Calu3 (cell line): ENCODE data around the gene APMAP. TPM values are rescaled to one million over a fixed set of nuclear protein-coding genes. Genes with fewer than 3 reads are reported as not detected.

ENCODE experiments used
- BruUV-seq: library from RNA; stranded (reverse); fragments of 400-500 nt; replicated peaks from 2 replicates; lab custom pipeline; 2021; lab: Mats Ljungman, UMichigan
- CTCF ChIA-PET: fragments of 300-600 bp; sonication (Branson Sonifier 250); formaldehyde crosslinking; loops from one replicate; lab custom pipeline; 2022; ENCODE audit warnings: antibody characterized with exemption; lab: Charles Lee
- DNase-seq: peaks from one replicate; pipeline ENCODE4 v3.0.0; 2022
- H3K27ac Mint-ChIP-seq: one replicate; pipeline ENCODE4 v1.8.0; 2022; ENCODE audit warnings: mixed read lengths; ENCODE audit not compliant: unreplicated experiment
- H3K27me3 Mint-ChIP-seq: one replicate; pipeline ENCODE4 v1.8.0; 2022; ENCODE audit warnings: mixed read lengths; ENCODE audit not compliant: unreplicated experiment
- H3K36me3 Mint-ChIP-seq: one replicate; pipeline ENCODE4 v1.8.0; 2022; ENCODE audit warnings: mild to moderate bottlenecking, moderate library complexity, mixed read lengths; ENCODE audit not compliant: insufficient read depth, unreplicated experiment
- H3K4me1 Mint-ChIP-seq: one replicate; pipeline ENCODE4 v1.8.0; 2022; ENCODE audit warnings: mild to moderate bottlenecking, low read depth, mixed read lengths; ENCODE audit not compliant: unreplicated experiment
- H3K4me3 Mint-ChIP-seq: one replicate; pipeline ENCODE4 v1.8.0; 2022; ENCODE audit warnings: mild to moderate bottlenecking, low read depth, moderate library complexity, mixed read lengths; ENCODE audit not compliant: unreplicated experiment
- H3K9me3 Mint-ChIP-seq: one replicate; pipeline ENCODE4 v1.8.0; 2022; ENCODE audit warnings: low read depth, mixed read lengths; ENCODE audit not compliant: unreplicated experiment
- intact Hi-C: fragments of 100-400 bp; cut with micrococcal nuclease; formaldehyde crosslinking; loops from one replicate; pipeline ENCODE4 v1.10.0; 2022; ENCODE audit not compliant: unreplicated experiment
- total RNA-seq: library from RNA; stranded (reverse); gene quantifications from 2 replicates; pipeline ENCODE4 v1.2.3, GENCODE V29; 2022
- TF ChIP-seq, protein P1 (sequence below): fragments of 200-600 bp; IDR thresholded peaks from one replicate; pipeline ENCODE4 v1.8.0; 2022; ENCODE audit warnings: antibody characterized with exemption; ENCODE audit not compliant: unreplicated experiment

Gene APMAP
- total RNA-seq, 1 experiment from 2014 or later = 30.7 TPM

DNA sequence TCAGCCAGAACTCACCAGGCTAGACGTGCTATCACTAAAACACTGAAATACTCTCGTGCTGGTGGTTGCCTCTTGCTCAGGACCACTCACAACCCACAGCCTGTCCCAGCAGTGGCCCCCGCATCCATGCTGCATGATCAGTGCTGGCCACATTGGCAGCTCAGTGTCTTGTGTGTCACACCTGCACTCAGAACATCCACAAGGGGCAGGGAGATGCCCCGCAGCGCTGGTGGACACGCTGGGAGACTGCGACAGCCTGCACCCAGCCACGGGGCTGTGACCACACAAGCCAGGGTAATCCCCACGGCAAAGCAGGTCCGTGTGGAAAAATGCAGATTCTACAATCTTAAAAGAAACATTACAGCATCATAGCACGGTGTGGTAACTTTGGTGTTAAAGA, 23.9 kb upstream of the APMAP start:
- H3K4me3 Mint-ChIP-seq = no peak overlapping the region
- no peak for DNase-seq
- TF ChIP-seq, protein P1, sequence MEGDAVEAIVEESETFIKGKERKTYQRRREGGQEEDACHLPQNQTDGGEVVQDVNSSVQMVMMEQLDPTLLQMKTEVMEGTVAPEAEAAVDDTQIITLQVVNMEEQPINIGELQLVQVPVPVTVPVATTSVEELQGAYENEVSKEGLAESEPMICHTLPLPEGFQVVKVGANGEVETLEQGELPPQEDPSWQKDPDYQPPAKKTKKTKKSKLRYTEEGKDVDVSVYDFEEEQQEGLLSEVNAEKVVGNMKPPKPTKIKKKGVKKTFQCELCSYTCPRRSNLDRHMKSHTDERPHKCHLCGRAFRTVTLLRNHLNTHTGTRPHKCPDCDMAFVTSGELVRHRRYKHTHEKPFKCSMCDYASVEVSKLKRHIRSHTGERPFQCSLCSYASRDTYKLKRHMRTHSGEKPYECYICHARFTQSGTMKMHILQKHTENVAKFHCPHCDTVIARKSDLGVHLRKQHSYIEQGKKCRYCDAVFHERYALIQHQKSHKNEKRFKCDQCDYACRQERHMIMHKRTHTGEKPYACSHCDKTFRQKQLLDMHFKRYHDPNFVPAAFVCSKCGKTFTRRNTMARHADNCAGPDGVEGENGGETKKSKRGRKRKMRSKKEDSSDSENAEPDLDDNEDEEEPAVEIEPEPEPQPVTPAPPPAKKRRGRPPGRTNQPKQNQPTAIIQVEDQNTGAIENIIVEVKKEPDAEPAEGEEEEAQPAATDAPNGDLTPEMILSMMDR = no peak
- H3K27me3 Mint-ChIP-seq = no peaks in the 10 kb centered on the region
- CTCF ChIA-PET = no interaction called here
- no peaks in the 10 kb centered on the region for H3K4me1 Mint-ChIP-seq
- H3K36me3 Mint-ChIP-seq = no peaks in the 10 kb centered on the region
- intact Hi-C loops = no loop called here
- no peak overlapping the region for H3K27ac Mint-ChIP-seq
- H3K9me3 Mint-ChIP-seq = no peaks in the 10 kb centered on the region
- BruUV-seq = no TSS peak

DNA sequence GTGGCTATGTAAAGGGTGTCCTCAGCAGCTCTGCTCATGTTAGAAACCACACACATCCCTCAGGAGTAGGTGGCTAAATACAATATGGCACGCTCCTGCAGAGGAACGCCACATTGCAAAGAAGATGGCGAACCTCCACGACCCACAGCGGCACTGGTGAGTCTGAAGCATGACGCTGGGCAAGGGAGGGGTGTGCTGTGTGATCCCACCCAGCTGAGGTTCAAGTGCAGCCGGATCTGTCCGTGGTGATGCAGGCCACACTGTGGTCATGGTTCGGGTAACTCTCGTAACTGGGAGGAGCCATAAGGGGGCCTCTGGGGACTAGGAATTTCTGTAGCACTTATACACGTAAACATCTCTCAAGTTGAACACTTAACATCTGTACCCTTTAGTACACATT, 23.4 kb upstream of the APMAP start:
- BruUV-seq = no TSS peak
- H3K27ac Mint-ChIP-seq = no peak overlapping the region
- no peaks in the 10 kb centered on the region for H3K9me3 Mint-ChIP-seq
- H3K36me3 Mint-ChIP-seq = no peaks in the 10 kb centered on the region
- DNase-seq = no peak
- H3K4me1 Mint-ChIP-seq = no peaks in the 10 kb centered on the region
- no peaks in the 10 kb centered on the region for H3K27me3 Mint-ChIP-seq
- CTCF ChIA-PET = no interaction called here
- TF ChIP-seq, protein P1 = no peak
- intact Hi-C loops = no loop called here
- H3K4me3 Mint-ChIP-seq = no peak overlapping the region

DNA sequence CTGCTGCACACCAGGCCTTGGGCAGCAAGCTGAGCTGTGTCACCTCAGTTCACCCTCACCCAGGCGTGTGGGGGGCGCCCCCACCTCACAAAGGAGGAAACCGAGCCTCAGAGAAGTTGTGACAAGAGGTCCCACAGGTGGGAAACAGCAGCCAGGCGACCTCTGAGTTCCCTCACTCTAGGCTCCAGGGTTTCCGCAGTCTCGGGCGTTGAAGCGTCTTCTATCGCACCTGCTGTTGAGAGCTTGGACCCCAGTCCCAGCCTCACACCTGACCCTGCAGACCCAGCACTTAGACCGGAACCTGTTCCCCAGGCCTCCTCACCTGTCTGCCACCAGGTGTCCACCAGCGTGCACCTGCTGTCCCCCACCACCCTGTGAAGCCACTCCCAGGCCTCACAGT, 22.3 kb upstream of the APMAP start:
- TF ChIP-seq, protein P1 = no peak
- no peak for DNase-seq
- no TSS peak for BruUV-seq
- Mint-ChIP-seq H3K4me3 (no peak overlapping the region), H3K9me3 (no peaks in the 10 kb centered on the region), H3K4me1 (no peaks in the 10 kb centered on the region), H3K27me3 (no peaks in the 10 kb centered on the region), H3K27ac (no peak overlapping the region), H3K36me3 (no peaks in the 10 kb centered on the region)
- intact Hi-C loops = no loop called here
- CTCF ChIA-PET = no interaction called here

DNA sequence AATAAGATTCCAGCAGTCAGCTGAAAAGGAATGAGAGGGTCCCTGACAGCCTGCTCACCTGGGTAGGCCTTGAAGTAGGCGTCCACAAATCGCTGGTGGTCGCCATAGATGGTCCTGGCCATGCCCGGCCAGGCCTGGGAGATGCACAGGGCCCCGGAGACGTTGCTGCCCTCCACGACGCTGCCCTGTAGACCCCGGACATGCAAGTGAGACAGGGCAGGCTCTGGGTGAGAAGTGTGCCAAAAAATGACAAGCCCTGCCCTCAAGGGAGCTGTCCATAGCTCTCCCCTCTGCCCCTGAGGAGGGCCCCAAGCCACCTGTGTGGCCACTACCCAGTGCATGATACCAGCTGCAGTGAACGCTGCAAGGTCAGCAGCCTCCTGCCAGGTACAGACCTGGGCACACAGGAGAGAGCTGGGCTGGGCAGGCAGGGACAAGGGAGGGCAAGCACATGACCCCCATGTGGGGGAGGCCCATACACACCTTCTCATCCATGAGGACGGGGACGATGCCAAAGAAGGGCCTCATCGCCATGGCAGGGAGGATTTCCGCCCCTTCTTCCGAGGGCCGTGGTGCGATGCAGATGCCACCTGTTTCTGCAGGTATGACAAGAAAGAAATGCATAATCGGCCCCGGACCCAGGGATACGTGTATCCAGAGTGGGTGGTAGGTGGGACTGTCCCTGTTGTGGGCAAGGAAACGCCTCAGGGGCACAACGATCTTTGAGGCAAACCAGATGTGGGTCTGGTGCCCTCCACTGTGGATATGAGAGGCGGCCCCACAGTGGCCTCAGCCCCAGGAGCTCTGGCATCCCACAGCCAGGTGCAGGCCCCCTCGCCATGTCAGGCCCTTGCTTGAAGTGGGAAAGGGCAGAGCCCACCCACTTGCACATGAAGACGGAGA, 21.2 kb upstream of the APMAP start:
- Mint-ChIP-seq H3K27me3 (no peaks in the 10 kb centered on the region), H3K9me3 (no peaks in the 10 kb centered on the region), H3K4me1 (no peaks in the 10 kb centered on the region), H3K27ac (no peak overlapping the region), H3K36me3 (no peaks in the 10 kb centered on the region), H3K4me3 (no peak overlapping the region)
- DNase-seq = no peak
- TF ChIP-seq, protein P1 = no peak
- intact Hi-C loops = no loop called here
- BruUV-seq = no TSS peak
- CTCF ChIA-PET = no interaction called here
